HG02840 (cell line): ENCODE measurements around the gene KRTAP10-12.

Experiments used
- ATAC-seq: cut with Tn5 transposase; IDR thresholded peaks from one replicate; pipeline ENCODE4 v1.9.1; 2021; ENCODE audit warnings: mild to moderate bottlenecking, moderate library complexity, moderate number of reproducible peaks; ENCODE audit not compliant: unreplicated experiment, low FRiP score

Gene KRTAP10-12

GRCh38 chr21:44710294-44710665 is 13.3 kb downstream of the KRTAP10-12 start:
- ATAC-seq: no peak

GRCh38 chr21:44710756-44711326 is 13.9 kb downstream of the KRTAP10-12 start:
- no peak for ATAC-seq

- no peak for ATAC-seq
Observed at GRCh38 chr21:44711327-44712202, 14.6 kb downstream of the KRTAP10-12 start, which contains the start of gene TSPEAR. TSPEAR (minus strand) TSS chr21:44711572; CDS start chr21:44711514, 58 bp downstream.

GRCh38 chr21:44712203-44713028 is 15.4 kb downstream of the KRTAP10-12 start:
- no peak for ATAC-seq

- no peak for ATAC-seq
Observed at GRCh38 chr21:44713130-44713529, 16.2 kb downstream of the KRTAP10-12 start.

GRCh38 chr21:44713846-44714245 is 16.9 kb downstream of the KRTAP10-12 start:
- no peak for ATAC-seq

- no peak for ATAC-seq
Observed at GRCh38 chr21:44714905-44715304, 17.9 kb downstream of the KRTAP10-12 start.

- no peak for ATAC-seq
Observed at GRCh38 chr21:44716984-44717383, 20.0 kb downstream of the KRTAP10-12 start.

- no peak for ATAC-seq
Observed at GRCh38 chr21:44718093-44718492, 21.1 kb downstream of the KRTAP10-12 start.

GRCh38 chr21:44718571-44718970 is 21.6 kb downstream of the KRTAP10-12 start:
- no peak for ATAC-seq

GRCh38 chr21:44720170-44720569 is 23.2 kb downstream of the KRTAP10-12 start:
- no peak for ATAC-seq

- ATAC-seq: no peak
Observed at GRCh38 chr21:44722731-44723130, 25.8 kb downstream of the KRTAP10-12 start.

- no peak for ATAC-seq
Observed at GRCh38 chr21:44723177-44724131, 26.5 kb downstream of the KRTAP10-12 start.

- ATAC-seq: no peak
Observed at GRCh38 chr21:44724196-44724595, 27.2 kb downstream of the KRTAP10-12 start.

- no peak for ATAC-seq
Observed at GRCh38 chr21:44724926-44725325, 28.0 kb downstream of the KRTAP10-12 start.

GRCh38 chr21:44726826-44727225 is 29.9 kb downstream of the KRTAP10-12 start:
- no peak for ATAC-seq

GRCh38 chr21:44727321-44727720 is 30.3 kb downstream of the KRTAP10-12 start:
- ATAC-seq: no peak

GRCh38 chr21:44727757-44728156 is 30.8 kb downstream of the KRTAP10-12 start:
- no peak for ATAC-seq

GRCh38 chr21:44728716-44729115 is 31.7 kb downstream of the KRTAP10-12 start:
- ATAC-seq: no peak
